Astrocyte (in vitro differentiated cells and primary cell): Measurements from ENCODE around the gene EVC. TPM values are rescaled to one million over a fixed set of nuclear protein-coding genes. Genes with fewer than 3 reads are reported as not detected.

ENCODE experiments used
- DNase-seq: peaks from one replicate; pipeline ENCODE4 v3.0.0-alpha.2; 2010; ENCODE audit warnings: low read depth
- FAIRE-seq: peaks from 2 replicates; lab custom pipeline; 2011; peaks lifted over from hg19 to GRCh38; lab: Jason Lieb, UNC
- H2AFZ ChIP-seq: 2 replicates; pipeline ENCODE4 v1.6.0; 2012; ENCODE audit warnings: low read depth, low read length, inconsistent platforms
- H3K27ac ChIP-seq: 2 replicates; pipeline ENCODE4 v1.5.1; 2011; ENCODE audit warnings: low read depth, low read length, inconsistent platforms
- H3K27me3 ChIP-seq: 2 replicates; pipeline ENCODE4 v1.6.0; 2011; ENCODE audit warnings: low read length, inconsistent platforms; ENCODE audit not compliant: insufficient read depth
- H3K36me3 ChIP-seq: 2 replicates; pipeline ENCODE4 v1.5.1; 2011; ENCODE audit warnings: low read length, inconsistent platforms; ENCODE audit not compliant: insufficient read depth
- H3K4me1 ChIP-seq: 2 replicates; pipeline ENCODE4 v1.5.1; 2011; ENCODE audit warnings: low read length, inconsistent platforms; ENCODE audit not compliant: insufficient read depth
- H3K4me2 ChIP-seq: 2 replicates; pipeline ENCODE4 v1.6.0; 2012; ENCODE audit warnings: low read length, inconsistent platforms
- H3K4me3 ChIP-seq: 2 replicates; pipeline ENCODE4 v1.5.1; 2011; ENCODE audit warnings: low read depth, mild to moderate bottlenecking, low read length, inconsistent platforms; ENCODE audit not compliant: insufficient read depth
- H3K79me2 ChIP-seq: 2 replicates; pipeline ENCODE4 v1.6.0; 2012; ENCODE audit warnings: mild to moderate bottlenecking, low read length, inconsistent platforms; ENCODE audit not compliant: insufficient read depth
- H3K9ac ChIP-seq: 2 replicates; pipeline ENCODE4 v1.6.0; 2012; ENCODE audit warnings: mild to moderate bottlenecking, low read length, inconsistent platforms
- H3K9me3 ChIP-seq: 2 replicates; pipeline ENCODE4 v1.5.1; 2012; ENCODE audit warnings: low read depth, mild to moderate bottlenecking, low read length, inconsistent platforms; ENCODE audit not compliant: insufficient read depth
- H4K20me1 ChIP-seq: 2 replicates; pipeline ENCODE4 v1.6.0; 2012; ENCODE audit warnings: low read length, inconsistent platforms; ENCODE audit not compliant: insufficient read depth
- H3K27ac Mint-ChIP-seq: one replicate; pipeline ENCODE4 v1.8.0; 2021; ENCODE audit warnings: mild to moderate bottlenecking, mixed read lengths; ENCODE audit not compliant: unreplicated experiment
- H3K27me3 Mint-ChIP-seq: one replicate; pipeline ENCODE4 v1.8.0; 2021; ENCODE audit warnings: low read depth, mixed read lengths; ENCODE audit not compliant: unreplicated experiment
- H3K36me3 Mint-ChIP-seq: one replicate; pipeline ENCODE4 v1.8.0; 2021; ENCODE audit warnings: low read depth, mixed read lengths; ENCODE audit not compliant: unreplicated experiment
- H3K4me1 Mint-ChIP-seq: one replicate; pipeline ENCODE4 v1.8.0; 2021; ENCODE audit warnings: low read depth, mixed read lengths; ENCODE audit not compliant: unreplicated experiment
- H3K4me3 Mint-ChIP-seq: one replicate; pipeline ENCODE4 v1.8.0; 2021; ENCODE audit warnings: mild to moderate bottlenecking, moderate library complexity, mixed read lengths; ENCODE audit not compliant: unreplicated experiment
- H3K9me3 Mint-ChIP-seq: one replicate; pipeline ENCODE4 v1.8.0; 2021; ENCODE audit warnings: mild to moderate bottlenecking, mixed read lengths; ENCODE audit not compliant: unreplicated experiment
- EZH2 ChIP-seq: IDR thresholded peaks from 2 replicates; pipeline ENCODE4 v1.6.1; 2012; ENCODE audit warnings: mild to moderate bottlenecking, low read length, inconsistent platforms; ENCODE audit not compliant: insufficient read depth
- total RNA-seq: library from RNA; stranded (reverse); gene quantifications from 2 replicates; pipeline ENCODE4 v1.2.1, GENCODE V29; 2021
- TF ChIP-seq, protein P1 (sequence below): IDR thresholded peaks from 2 replicates; pipeline ENCODE4 v1.5.1; 2011; ENCODE audit warnings: low read depth, mild to moderate bottlenecking, inconsistent platforms, low read length, moderate library complexity; ENCODE audit not compliant: insufficient read depth

The EVC gene
- total RNA-seq, 1 donor from 2014 or later = 23.9 TPM

DNA sequence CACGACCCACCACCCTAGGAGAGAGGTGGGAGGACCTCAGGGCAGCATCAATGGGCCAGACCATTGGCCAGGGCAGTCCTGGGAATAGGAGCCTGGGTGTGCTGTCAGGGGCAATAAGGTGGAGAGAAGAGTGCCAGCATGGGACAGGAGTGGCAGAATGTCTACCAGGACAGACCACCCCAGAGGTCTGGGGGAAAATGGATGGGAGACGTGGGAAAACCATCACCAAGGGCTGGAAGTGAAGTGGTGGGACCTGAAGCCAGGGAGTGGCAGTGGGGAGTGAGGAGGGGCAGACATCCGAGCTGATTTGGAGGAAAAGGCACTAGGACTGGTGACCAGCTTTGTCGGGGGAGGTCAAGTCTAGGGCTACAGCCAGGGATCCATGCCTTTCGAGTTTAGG is 3.6 kb upstream of the EVC start:
- H3K27me3 Mint-ChIP-seq = peaks cover 5% of the 10 kb centered on the region
- H3K4me1 Mint-ChIP-seq = peaks cover 13% of the 10 kb centered on the region
- peaks cover under 1% of the 10 kb centered on the region for H3K36me3 ChIP-seq
- H3K36me3 Mint-ChIP-seq = peaks cover 16% of the 10 kb centered on the region
- H3K9me3 Mint-ChIP-seq = peaks cover 8% of the 10 kb centered on the region
- H3K4me3 Mint-ChIP-seq = peak overlapping the region; percentile 78
- no peaks in the 10 kb centered on the region for H3K27me3 ChIP-seq
- H3K79me2 ChIP-seq = peaks cover 31% of the 10 kb centered on the region
- H3K4me2 ChIP-seq = peak overlapping the region; percentile 89
- TF ChIP-seq EZH2 = no peak
- TF ChIP-seq, protein P1, sequence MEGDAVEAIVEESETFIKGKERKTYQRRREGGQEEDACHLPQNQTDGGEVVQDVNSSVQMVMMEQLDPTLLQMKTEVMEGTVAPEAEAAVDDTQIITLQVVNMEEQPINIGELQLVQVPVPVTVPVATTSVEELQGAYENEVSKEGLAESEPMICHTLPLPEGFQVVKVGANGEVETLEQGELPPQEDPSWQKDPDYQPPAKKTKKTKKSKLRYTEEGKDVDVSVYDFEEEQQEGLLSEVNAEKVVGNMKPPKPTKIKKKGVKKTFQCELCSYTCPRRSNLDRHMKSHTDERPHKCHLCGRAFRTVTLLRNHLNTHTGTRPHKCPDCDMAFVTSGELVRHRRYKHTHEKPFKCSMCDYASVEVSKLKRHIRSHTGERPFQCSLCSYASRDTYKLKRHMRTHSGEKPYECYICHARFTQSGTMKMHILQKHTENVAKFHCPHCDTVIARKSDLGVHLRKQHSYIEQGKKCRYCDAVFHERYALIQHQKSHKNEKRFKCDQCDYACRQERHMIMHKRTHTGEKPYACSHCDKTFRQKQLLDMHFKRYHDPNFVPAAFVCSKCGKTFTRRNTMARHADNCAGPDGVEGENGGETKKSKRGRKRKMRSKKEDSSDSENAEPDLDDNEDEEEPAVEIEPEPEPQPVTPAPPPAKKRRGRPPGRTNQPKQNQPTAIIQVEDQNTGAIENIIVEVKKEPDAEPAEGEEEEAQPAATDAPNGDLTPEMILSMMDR = no peak
- H2AFZ ChIP-seq = no peak overlapping the region
- peaks cover 34% of the 10 kb centered on the region for H3K4me1 ChIP-seq
- H3K9ac ChIP-seq = peak overlapping the region; percentile 81
- H3K27ac Mint-ChIP-seq = no peak overlapping the region
- peaks cover 13% of the 10 kb centered on the region for H4K20me1 ChIP-seq
- DNase-seq (no peak), FAIRE-seq (no peak)
- H3K4me3 ChIP-seq = peak overlapping the region; percentile 68
- no peak overlapping the region for H3K27ac ChIP-seq
- H3K9me3 ChIP-seq = no peaks in the 10 kb centered on the region

DNA sequence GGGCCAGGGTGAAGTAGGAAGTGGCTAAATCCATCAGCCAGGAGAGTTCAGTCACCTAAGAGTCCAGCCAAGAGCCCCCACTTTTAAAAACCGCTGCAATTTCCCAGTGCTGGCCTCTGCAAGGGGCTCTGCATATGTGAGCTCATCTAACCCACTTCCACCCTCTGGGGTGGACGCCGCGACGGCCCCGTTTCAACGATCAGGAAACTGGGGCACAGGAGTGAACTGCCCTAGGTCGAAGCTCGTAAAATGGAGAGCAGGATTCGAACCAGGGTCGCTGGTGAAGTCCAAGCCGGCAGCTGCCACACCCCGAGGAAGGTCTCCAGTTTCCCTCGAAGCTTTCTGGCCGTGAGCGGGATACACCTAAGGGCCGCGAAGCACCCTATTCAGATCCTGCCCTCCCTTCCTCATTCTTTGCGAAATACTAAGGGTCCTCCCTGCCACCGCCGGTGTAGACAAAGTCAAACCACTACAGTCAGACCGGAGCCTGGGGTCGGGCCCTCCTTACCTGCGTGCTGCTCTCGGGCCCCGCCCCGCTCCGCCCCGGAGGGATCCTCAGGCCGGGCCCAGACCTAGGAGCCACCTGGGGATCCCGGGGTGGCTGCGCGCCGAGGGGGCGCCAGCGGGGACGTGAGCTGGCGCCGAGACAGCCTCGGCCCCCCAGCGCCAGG is 3.1 kb upstream of the EVC start:
- H4K20me1 ChIP-seq = peaks cover 15% of the 10 kb centered on the region
- peak overlapping the region; percentile 59 for H3K27ac ChIP-seq
- Mint-ChIP-seq H3K27ac (no peak overlapping the region), H3K36me3 (peaks cover 16% of the 10 kb centered on the region), H3K4me3 (peak overlapping the region; percentile 78), H3K4me1 (peaks cover 17% of the 10 kb centered on the region), H3K9me3 (peaks cover 8% of the 10 kb centered on the region), H3K27me3 (peaks cover 5% of the 10 kb centered on the region)
- FAIRE-seq (no peak), DNase-seq (no peak)
- peak overlapping the region; percentile 81 for H3K9ac ChIP-seq
- TF ChIP-seq, protein P1 = no peak
- TF ChIP-seq EZH2 = no peak
- H3K36me3 ChIP-seq = no peaks in the 10 kb centered on the region
- H3K4me3 ChIP-seq = peak overlapping the region; percentile 68
- H2AFZ ChIP-seq = peak overlapping the region; percentile 94
- no peaks in the 10 kb centered on the region for H3K27me3 ChIP-seq
- peak overlapping the region; percentile 89 for H3K4me2 ChIP-seq
- no peaks in the 10 kb centered on the region for H3K9me3 ChIP-seq
- peaks cover 38% of the 10 kb centered on the region for H3K4me1 ChIP-seq
- H3K79me2 ChIP-seq = peaks cover 33% of the 10 kb centered on the region
